B cell (primary cell): ENCODE data around the gene NFKBIB. TPM values are rescaled to one million over a fixed set of nuclear protein-coding genes. Genes with fewer than 3 reads are reported as not detected.
A peak's percentile ranks its signal among the peaks of the same experiment; 100 is the strongest.

Source experiments
- ATAC-seq: fragments of 200-7000 bp; cut with Tn5 transposase; one replicate; pipeline ENCODE4 v1.10.0; 2021; ENCODE audit warnings: low read depth, mild to moderate bottlenecking, moderate number of reproducible peaks, moderate library complexity
- CTCF ChIA-PET: fragments of 350-600 bp; sonication (Branson Sonifier 250); formaldehyde crosslinking; loops from one replicate; lab custom pipeline; 2021; ENCODE audit warnings: antibody characterized with exemption, inconsistent platforms; lab: Charles Lee
- POLR2A ChIA-PET: fragments of 350-600 bp; sonication (Branson Sonifier 250); formaldehyde crosslinking; loops from one replicate; lab custom pipeline; 2021; ENCODE audit warnings: antibody characterized with exemption; lab: Charles Lee
- DNase-seq: peaks from one replicate; pipeline ENCODE4 v3.0.0; 2013
- H2AFZ ChIP-seq: 2 replicates; pipeline ENCODE4 v1.6.1; 2012; ENCODE audit warnings: mild to moderate bottlenecking, low read depth, low read length; ENCODE audit not compliant: insufficient read depth, poor library complexity, severe bottlenecking
- H3K27ac ChIP-seq, 2 donors: 1 replicate in 1 of 2; 2 replicates in 1 of 2; pipeline ENCODE4 v1.5.1; 2012 to 2013; ENCODE audit warnings: low read length in 2 of 2, mild to moderate bottlenecking in 2 of 2, moderate library complexity in 1 of 2
- H3K27me3 ChIP-seq, 4 experiments: fragments of 200-600 bp in 1 of 4; sonication (generic) in 1 of 4; replicated peaks in 1 of 4; 1 replicate in 2 of 4; 2 replicates in 2 of 4; pipeline versions ENCODE4 v1.6.1 to v1.7.0; 2013 to 2016; ENCODE audit warnings: low read length in 3 of 4, mild to moderate bottlenecking in 2 of 4, mixed read lengths in 1 of 4, moderate library complexity in 1 of 4; ENCODE audit not compliant: insufficient read depth in 4 of 4, control insufficient read depth in 3 of 4; ENCODE audit errors: control extremely low read depth in 1 of 4
- H3K36me3 ChIP-seq, 2 experiments: replicated peaks in 1 of 2; 1 replicate in 1 of 2; 2 replicates in 1 of 2; pipeline versions ENCODE4 v1.6.1 to v1.7.1; 2013; ENCODE audit warnings: low read length in 1 of 2; ENCODE audit not compliant: insufficient read depth in 2 of 2, control insufficient read depth in 1 of 2; ENCODE audit errors: control extremely low read depth in 1 of 2, extremely low read depth in 1 of 2
- H3K4me1 ChIP-seq, 2 donors: fragments of 200-600 bp in 1 of 2; sonication (generic) in 1 of 2; 1 replicate in 1 of 2; 2 replicates in 1 of 2; pipeline versions ENCODE4 v1.5.1 to v1.6.1; 2013 to 2017; ENCODE audit warnings: low read length in 2 of 2; ENCODE audit not compliant: control insufficient read depth in 2 of 2, insufficient read depth in 2 of 2
- H3K4me2 ChIP-seq: replicated peaks from 2 replicates; pipeline ENCODE3; 2012; ENCODE audit warnings: mild to moderate bottlenecking, low read depth, low read length; ENCODE audit not compliant: poor library complexity, severe bottlenecking
- H3K4me3 ChIP-seq, 5 experiments: fragments of 200-600 bp in 1 of 5; sonication (generic) in 1 of 5; 1 replicate in 3 of 5; 2 replicates in 2 of 5; pipeline versions ENCODE4 v1.5.1 to v1.7.0; 2011 to 2016; ENCODE audit warnings: low read length in 4 of 5, mild to moderate bottlenecking in 4 of 5, low read depth in 2 of 5, control low read depth in 1 of 5, moderate library complexity in 1 of 5; ENCODE audit not compliant: insufficient read depth in 1 of 5; ENCODE audit errors: control extremely low read depth in 1 of 5, extremely low read depth in 1 of 5
- H3K79me2 ChIP-seq: fragments of 200-600 bp; sonication (generic); one replicate; pipeline ENCODE4 v1.6.0; 2016; ENCODE audit warnings: low read length; ENCODE audit not compliant: control insufficient read depth, insufficient read depth
- H3K9ac ChIP-seq: fragments of 200-600 bp; sonication (generic); 2 replicates; pipeline ENCODE4 v1.6.1; 2017; ENCODE audit warnings: mild to moderate bottlenecking, low read length, moderate library complexity
- H3K9me3 ChIP-seq, 3 donors: one replicate each; pipeline versions ENCODE4 v1.6.1 to v1.7.1; 2013; ENCODE audit warnings: low read length in 2 of 3; ENCODE audit not compliant: control insufficient read depth in 2 of 3, insufficient read depth in 1 of 3; ENCODE audit errors: control extremely low read depth in 1 of 3
- H4K20me1 ChIP-seq: 2 replicates; pipeline ENCODE4 v1.6.0; 2012; ENCODE audit warnings: mild to moderate bottlenecking, low read length; ENCODE audit not compliant: insufficient read depth, control insufficient read depth, poor library complexity, severe bottlenecking
- H3K27ac Mint-ChIP-seq: one replicate; pipeline ENCODE4 v1.8.0; 2021; ENCODE audit warnings: mixed read lengths
- H3K27me3 Mint-ChIP-seq: one replicate; pipeline ENCODE4 v1.8.0; 2021; ENCODE audit warnings: mixed read lengths
- H3K4me1 Mint-ChIP-seq: one replicate; pipeline ENCODE4 v1.8.0; 2021; ENCODE audit warnings: mixed read lengths
- H3K4me3 Mint-ChIP-seq: one replicate; pipeline ENCODE4 v1.8.0; 2021; ENCODE audit warnings: mixed read lengths
- H3K9me3 Mint-ChIP-seq: one replicate; pipeline ENCODE4 v1.8.0; 2022; ENCODE audit warnings: mixed read lengths; ENCODE audit not compliant: insufficient read depth
- EZH2 ChIP-seq: IDR thresholded peaks from 2 replicates; pipeline ENCODE4 v1.6.1; 2012; ENCODE audit warnings: borderline replicate concordance, low read depth, mild to moderate bottlenecking, moderate library complexity, low read length; ENCODE audit not compliant: insufficient read depth, poor library complexity, severe bottlenecking
- WGBS: methylation state at CpG from one replicate; pipeline ENCODE4 v1.1.5; 2013; ENCODE audit warnings: missing lambda C conversion rate; ENCODE audit not compliant: insufficient coverage; 5-methylcytosine and 5-hydroxymethylcytosine counted together
- intact Hi-C: fragments of 100-400 bp; cut with micrococcal nuclease; formaldehyde crosslinking; loops from one replicate; pipeline ENCODE4 v1.10.0; 2022
- polyA plus RNA-seq: library from polyadenylated mRNA; depleted of rRNA; stranded (reverse); fragments of >200 nt; gene quantifications from 2 replicates; pipeline ENCODE4 v1.2.3, GENCODE V29; 2012
- total RNA-seq, 2 donors: library from RNA; stranded (reverse); fragments of 120-200 nt in 1 of 2; gene quantifications; 1 replicate in 1 of 2; 2 replicates in 1 of 2; pipeline versions ENCODE4 v1.2.3 to v1.2.4, GENCODE V29; 2013 to 2022
- TF ChIP-seq, protein P1 (sequence below): fragments of 200-600 bp; IDR thresholded peaks from one replicate; pipeline ENCODE4 v1.8.0; 2022; ENCODE audit warnings: antibody characterized with exemption, mild to moderate bottlenecking

The NFKBIB gene
- total and polyA plus RNA-seq, 2 donors (not counting 1 experiment from before 2014, with no cell fraction given), result 30.3 to 54.4 TPM

DNA sequence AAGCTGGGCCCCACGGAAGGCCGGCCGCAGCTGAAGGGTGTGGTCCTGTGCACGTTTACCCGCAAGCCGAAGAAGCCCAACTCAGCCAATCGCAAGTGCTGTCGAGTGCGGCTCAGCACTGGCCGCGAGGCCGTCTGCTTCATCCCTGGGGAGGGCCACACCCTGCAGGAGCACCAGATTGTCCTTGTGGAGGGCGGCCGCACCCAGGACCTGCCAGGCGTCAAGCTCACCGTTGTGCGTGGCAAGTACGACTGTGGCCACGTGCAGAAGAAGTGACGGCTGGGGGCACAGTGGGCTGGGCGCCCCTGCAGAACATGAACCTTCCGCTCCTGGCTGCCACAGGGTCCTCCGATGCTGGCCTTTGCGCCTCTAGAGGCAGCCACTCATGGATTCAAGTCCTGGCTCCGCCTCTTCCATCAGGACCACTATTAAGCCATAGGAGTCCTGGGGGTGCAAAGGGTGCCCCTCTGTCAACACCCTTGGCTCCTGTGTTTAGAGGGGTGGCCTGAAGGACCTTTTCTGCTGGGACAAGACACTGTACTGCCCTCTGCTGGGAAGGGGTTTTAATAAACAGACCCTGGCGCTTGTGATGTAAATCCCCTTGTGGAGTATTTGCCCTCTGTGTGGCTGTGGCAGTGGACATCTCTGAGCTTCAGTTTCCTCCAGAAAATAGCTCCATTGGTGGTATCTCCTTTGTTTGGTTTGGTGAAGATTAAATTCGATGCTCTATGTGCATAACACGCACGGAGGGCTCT, 32.8 kb downstream of the NFKBIB start:
- no peak overlapping the region for H3K4me2 ChIP-seq
- peak overlapping the region; percentile 37 for H3K4me3 Mint-ChIP-seq
- H3K4me3 ChIP-seq, result no peak overlapping the region
- H3K9ac ChIP-seq, result no peak overlapping the region
- no peak overlapping the region for H3K27ac ChIP-seq
- no peak for TF ChIP-seq EZH2
- TF ChIP-seq, protein P1, sequence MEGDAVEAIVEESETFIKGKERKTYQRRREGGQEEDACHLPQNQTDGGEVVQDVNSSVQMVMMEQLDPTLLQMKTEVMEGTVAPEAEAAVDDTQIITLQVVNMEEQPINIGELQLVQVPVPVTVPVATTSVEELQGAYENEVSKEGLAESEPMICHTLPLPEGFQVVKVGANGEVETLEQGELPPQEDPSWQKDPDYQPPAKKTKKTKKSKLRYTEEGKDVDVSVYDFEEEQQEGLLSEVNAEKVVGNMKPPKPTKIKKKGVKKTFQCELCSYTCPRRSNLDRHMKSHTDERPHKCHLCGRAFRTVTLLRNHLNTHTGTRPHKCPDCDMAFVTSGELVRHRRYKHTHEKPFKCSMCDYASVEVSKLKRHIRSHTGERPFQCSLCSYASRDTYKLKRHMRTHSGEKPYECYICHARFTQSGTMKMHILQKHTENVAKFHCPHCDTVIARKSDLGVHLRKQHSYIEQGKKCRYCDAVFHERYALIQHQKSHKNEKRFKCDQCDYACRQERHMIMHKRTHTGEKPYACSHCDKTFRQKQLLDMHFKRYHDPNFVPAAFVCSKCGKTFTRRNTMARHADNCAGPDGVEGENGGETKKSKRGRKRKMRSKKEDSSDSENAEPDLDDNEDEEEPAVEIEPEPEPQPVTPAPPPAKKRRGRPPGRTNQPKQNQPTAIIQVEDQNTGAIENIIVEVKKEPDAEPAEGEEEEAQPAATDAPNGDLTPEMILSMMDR, result peak; percentile 47
- H3K27me3 Mint-ChIP-seq, result no peaks in the 10 kb centered on the region
- peaks cover 26% of the 10 kb centered on the region for H3K79me2 ChIP-seq
- ChIA-PET CTCF (interaction anchor here (0.6 to 5.6 kb wide), 17 partner anchors 13 to 688 kb away, joined by 3 to 55 read pairs (median 4); partner anchors contain the start of genes FAM98C, MAP4K1 and PSMD8), POLR2A (interaction anchor here (0.7 kb wide), 1 partner anchor 506 kb away, joined by 3 read pairs; no protein-coding TSS in a partner anchor)
- H4K20me1 ChIP-seq, result peaks cover 5% of the 10 kb centered on the region
- ATAC-seq (no peak), DNase-seq (peak; percentile 66)
- intact Hi-C loops, result no loop called here
- H3K9me3 ChIP-seq, result peaks cover 0 to 11% (median 0%) of the 10 kb centered on the region in 3 donors
- WGBS, result 92% methylated on average over 28 of the region's 29 CpGs
- peaks cover 19 to 28% of the 10 kb centered on the region in 2 donors for H3K4me1 ChIP-seq
- H3K27ac Mint-ChIP-seq, result peak overlapping the region; percentile 71
- H2AFZ ChIP-seq, result no peak overlapping the region
- H3K9me3 Mint-ChIP-seq, result peaks cover 9% of the 10 kb centered on the region
- H3K27me3 ChIP-seq, result no peaks in the 10 kb centered on the region
- H3K4me1 Mint-ChIP-seq, result peaks cover 26% of the 10 kb centered on the region
- H3K36me3 ChIP-seq, result peaks cover 0 to 18% of the 10 kb centered on the region in 2 experiments

DNA sequence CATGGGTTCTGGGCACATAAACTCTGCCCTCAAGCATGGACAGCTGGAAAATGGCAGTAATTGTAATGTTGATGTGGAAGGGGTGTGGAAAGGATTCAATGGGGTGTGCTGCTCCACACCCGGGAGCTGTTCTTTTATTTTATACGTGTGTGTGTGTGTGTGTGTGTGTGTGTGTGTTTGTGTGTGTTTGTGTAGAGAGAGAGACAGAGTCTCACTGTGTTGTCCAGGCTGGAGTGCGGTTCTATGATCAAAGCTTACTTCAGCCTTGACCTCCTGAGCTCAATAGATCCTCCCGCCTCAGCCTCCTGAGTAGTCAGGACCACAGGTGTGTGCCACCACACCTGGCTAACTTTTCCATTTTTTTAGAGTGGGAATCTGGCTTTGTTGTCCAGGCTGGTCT, 33.8 kb downstream of the NFKBIB start:
- no peak overlapping the region for H3K27ac Mint-ChIP-seq
- no peak for ATAC-seq
- WGBS, result 100% methylated on average over 1 of the region's 4 CpGs

More for the DNA sequence above, 33.8 kb downstream of the NFKBIB start:
- ChIA-PET CTCF (interaction anchor here (0.5 to 5.6 kb wide), 11 partner anchors 12 to 559 kb away, joined by 3 to 55 read pairs (median 4); partner anchors contain the start of genes FAM98C and PSMD8), POLR2A (interaction anchor here (0.6 kb wide), 1 partner anchor 56 kb away, joined by 3 read pairs; the partner anchor contains the start of gene RINL)
- Histone ChIP-seq H3K79me2 (peaks cover 22% of the 10 kb centered on the region), H3K9ac (no peak overlapping the region), H3K4me3 (no peak overlapping the region), H3K36me3 (peaks cover 0 to 18% of the 10 kb centered on the region in 2 experiments), H3K9me3 (peaks cover 0 to 11% (median 0%) of the 10 kb centered on the region in 3 donors), H3K27ac (no peak overlapping the region), H3K4me1 (peaks cover 19 to 28% of the 10 kb centered on the region in 2 donors), H3K4me2 (no peak overlapping the region), H4K20me1 (peaks cover 5% of the 10 kb centered on the region), H2AFZ (no peak overlapping the region), H3K27me3 (no peaks in the 10 kb centered on the region)
- H3K4me3 Mint-ChIP-seq, result no peak overlapping the region
- H3K4me1 Mint-ChIP-seq, result peaks cover 26% of the 10 kb centered on the region
- TF ChIP-seq EZH2, result no peak
- TF ChIP-seq, protein P1, result no peak
- DNase-seq, result no peak
- no peaks in the 10 kb centered on the region for H3K27me3 Mint-ChIP-seq
- intact Hi-C loops, result no loop called here
- peaks cover 9% of the 10 kb centered on the region for H3K9me3 Mint-ChIP-seq
